Gastroesophageal sphincter (tissue), 3 donors: ENCODE data around the gene ATP5ME.

Experiments
- CTCF ChIP-seq, 4 experiments: fragments of 200-600 bp in 2 of 4; fragments of 450-650 bp in 2 of 4; sonication (generic) in 1 of 4; IDR thresholded peaks; one replicate each; pipeline ENCODE4 v1.5.1; 2017 to 2019; ENCODE audit warnings: antibody characterized with exemption in 4 of 4, mild to moderate bottlenecking in 2 of 4, moderate library complexity in 2 of 4
- EP300 ChIP-seq: sonication (generic); formaldehyde crosslinking; IDR thresholded peaks from one replicate; pipeline ENCODE4 v1.6.1; 2017; ENCODE audit warnings: antibody characterized with exemption, mild to moderate bottlenecking
- POLR2A ChIP-seq, 2 donors: fragments of 450-650 bp; IDR thresholded peaks; one replicate each; pipeline ENCODE4 v1.6.1; 2017; ENCODE audit warnings: antibody characterized with exemption in 2 of 2, mild to moderate bottlenecking in 2 of 2, moderate library complexity in 1 of 2

GRCh38 chr4:692771-693554, 18.9 kb upstream of the ATP5ME start:
- no peak for TF ChIP-seq CTCF (IDR thresholded peaks at IDR 0.05)
- TF ChIP-seq POLR2A (IDR thresholded peaks at IDR 0.05): no peak
- no peak for TF ChIP-seq EP300
